Fibroblast of skin of right biceps (primary cell): Measurements from ENCODE around the gene SNX27.
"Not testable (repeated sequence)": the region's sequence is repeated elsewhere in the genome, so short reads cannot be mapped to it uniquely, and the experiment has no call there.

ENCODE experiments used
- DNase-seq: peaks from one replicate; pipeline ENCODE4 v3.0.0-alpha.2; 2013

Gene SNX27

DNA sequence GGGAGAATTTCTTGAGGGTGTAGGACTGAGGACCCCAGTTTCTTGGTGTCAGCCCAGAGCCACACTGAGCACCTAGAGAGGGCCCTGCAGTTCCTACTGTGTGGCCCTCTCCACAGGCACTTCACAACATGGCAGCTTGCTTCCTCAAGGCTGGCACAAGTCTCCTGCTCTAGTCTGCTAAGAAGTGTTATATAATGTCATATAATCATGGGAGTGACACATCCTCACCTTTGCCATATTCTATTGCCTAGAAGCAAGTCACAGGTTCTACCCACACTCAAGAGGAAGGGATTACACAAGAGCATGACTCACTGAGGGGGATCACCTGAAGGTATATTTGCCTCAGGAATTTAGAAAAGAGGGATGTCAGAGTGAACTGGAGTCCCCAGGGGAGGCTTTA is 5.5 kb upstream of the SNX27 start:
- peak; percentile 40 for DNase-seq

GRCh38 chr1:151606857-151607256 is 5.0 kb upstream of the SNX27 start:
- no peak for DNase-seq

DNA sequence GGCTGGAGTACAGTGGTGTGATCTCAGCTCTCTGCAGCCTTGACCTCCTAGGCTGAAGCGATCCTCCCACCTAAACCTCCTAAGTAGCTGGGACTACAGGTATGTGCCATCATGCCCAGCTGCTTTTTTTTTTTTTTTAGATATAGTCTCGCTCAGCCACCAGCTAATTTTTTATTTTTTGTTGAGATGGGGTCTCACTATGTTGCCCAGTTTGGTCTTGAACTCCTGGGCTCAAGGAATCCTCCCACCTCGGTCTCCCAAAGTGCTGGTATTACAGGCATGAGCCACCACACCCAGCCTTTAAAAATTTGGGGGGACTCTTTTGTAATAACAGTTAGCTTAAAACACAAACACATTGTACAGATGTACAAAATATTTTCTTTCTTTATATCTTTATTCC is 1.7 kb upstream of the SNX27 start:
- DNase-seq: no peak

DNA sequence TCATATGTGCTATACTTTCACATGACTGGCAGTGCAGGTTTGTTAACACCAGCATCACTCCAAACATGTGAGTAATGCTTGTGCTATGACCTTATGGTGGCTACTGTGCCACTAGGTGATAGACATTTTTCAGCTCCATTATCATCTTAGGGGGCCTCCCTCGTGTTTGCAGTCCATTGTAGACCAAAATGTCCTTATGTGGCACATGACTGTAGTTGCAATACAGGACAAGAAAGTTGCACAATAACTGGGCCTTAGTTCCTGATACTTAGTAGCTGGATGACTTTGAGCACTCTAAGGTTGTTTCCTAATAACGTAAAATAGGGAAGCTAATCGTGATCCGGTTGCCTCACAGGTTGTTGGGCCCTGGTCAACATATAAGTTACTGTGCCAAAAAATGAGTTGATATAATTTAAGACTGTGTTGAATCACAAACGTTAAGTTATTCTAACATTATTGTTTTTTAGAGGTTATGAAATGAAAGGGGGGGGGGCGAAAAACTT is 511 bp upstream of the SNX27 start:
- peak; percentile 59 for DNase-seq

GRCh38 chr1:151612501-151613281 is 841 bp downstream of the SNX27 start:
- peak; percentile 21 for DNase-seq

DNA sequence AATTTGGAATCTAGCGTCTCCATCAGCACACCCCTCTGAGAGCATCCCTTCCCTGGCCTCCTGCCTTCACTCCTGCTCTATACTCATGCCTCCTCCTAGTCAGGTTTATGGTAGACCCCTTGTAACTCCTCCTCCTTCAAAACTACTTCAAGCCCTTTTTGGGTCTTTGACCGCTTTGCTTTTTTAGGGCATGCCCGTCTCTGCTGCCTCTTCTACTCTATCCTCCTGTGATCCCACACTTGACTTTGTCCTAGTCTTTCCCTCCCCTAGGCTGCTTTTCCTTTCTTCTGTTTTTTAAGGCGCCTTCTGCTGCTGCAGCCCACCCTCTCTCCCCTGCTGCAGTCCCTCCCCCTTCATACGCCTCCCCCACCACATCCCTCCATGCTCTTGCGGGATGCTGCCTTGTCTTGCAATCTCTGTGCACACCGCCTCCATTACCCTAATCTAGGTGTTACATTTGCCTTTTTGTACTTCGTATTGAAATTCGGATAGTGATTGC is 1.5 kb downstream of the SNX27 start:
- no peak for DNase-seq

DNA sequence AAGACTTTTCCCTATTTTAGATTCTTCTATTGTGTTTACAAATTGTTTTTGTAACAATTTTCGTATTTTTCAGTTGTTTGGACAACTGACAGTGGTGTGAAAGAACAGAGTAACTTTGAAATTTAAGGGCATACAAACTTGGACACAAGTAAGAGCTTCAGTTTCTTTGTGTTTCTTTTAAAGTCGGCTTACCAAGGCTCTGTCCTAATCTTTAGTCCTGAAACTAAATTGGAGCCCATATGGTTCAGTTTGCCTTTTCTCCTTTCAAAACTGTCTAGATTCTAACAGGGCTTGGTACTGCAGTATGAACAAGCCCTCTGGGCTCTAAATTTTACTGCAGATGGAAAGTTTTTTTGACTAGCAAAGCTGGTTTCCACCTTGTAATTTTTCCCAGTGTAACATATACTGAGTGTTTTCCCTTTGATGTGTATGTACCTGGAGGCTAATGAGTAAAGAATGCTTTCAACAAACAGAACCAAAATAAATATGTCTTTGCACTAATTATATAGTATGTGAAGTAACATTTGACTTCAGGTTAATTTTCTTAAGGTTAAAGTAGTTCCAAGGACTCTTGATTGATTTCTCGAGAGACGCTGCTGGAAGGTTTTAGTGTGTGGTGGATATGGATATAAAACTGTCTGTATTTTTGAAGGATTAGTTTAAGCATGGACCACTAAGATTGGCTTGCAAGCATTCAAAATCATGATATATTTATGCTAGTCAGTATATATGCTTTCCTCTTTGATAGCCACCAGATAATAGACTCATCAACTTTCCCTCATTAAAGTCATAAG is 4.1 kb downstream of the SNX27 start:
- DNase-seq: no peak

DNA sequence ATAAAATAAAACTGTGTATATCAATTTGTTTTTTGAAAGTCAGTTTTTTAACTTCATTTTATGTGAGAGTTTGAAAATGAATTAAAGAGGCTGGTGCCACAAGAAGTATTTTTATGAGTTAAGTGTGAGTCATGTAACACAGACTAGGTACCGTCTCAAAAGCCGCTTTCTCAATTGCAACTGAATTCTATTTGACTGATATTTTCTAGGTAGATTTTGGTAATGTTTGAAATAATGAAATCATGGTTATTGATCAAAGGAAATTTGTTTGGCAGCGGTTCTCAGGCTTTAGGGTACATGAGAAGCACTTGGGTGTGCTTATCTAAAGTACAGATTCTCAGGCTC is 4.6 kb downstream of the SNX27 start:
- peak; percentile 27 for DNase-seq

DNA sequence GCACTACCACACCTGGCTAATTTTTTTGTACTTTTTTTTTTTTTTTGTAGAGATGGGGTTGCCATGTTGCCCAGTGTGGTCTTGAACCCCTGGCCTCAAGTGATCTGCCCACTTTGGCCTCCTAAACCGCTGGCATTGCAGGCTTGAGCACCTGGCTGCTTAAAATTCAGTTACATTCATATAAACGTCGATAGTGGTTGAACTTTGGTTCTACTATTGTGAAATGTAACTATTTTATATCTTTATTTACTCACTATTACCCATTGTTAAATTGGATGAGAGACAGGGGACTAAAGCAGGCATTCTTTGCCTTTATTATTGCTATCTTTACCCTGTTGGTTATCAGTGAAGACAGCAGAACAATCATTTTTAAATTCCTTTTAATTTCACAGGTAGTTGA is 6.2 kb downstream of the SNX27 start:
- no peak for DNase-seq

- no peak for DNase-seq
Observed at GRCh38 chr1:151618470-151618869, 6.6 kb downstream of the SNX27 start.

DNA sequence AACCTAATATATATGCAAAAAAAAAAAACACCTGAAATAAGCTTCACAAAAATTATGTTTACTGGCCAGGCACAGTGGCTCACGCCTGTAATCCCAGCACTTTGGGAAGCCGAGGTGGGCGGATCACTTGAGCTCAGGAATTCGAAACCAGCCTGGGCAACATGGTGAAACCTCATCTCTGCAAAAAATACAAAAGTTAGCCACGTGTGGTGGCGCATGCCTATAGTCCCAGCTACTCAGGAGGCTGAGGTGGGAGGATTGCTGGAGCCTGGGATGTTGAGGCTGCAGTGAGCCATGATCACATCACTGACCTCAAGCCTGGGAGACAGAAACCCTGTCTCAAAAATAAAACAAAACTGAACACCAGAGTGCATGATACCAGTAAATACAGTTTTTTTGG is 7.1 kb downstream of the SNX27 start:
- not testable (repeated sequence) for DNase-seq

DNA sequence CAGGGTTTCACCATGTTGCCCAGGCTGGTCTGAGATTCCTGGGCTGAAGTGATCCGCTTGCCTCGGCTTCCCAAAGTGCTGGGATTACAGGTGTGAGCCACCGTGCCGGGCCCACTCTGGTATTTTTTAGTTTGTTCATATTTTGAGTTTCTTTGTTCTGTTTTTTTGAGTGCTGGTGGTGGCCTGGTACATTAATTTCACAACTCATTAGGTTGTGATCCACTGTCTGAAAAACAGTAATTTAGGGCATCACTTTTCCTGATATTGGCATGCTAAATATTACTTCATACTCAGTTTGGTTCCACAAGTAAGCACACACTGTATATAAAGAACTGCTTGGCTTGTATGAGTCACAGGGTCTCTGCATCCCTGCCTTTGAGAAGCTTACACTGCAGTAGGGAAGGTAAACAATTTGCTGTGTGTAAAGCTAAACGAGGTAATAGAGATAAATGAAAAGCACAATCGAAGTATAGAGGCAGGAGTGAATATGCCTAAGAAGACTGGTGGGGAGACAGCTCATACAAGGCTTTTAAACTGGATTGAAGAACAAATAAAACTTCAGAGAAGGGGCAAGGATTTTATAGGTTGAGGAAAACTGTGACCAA is 7.7 kb downstream of the SNX27 start:
- DNase-seq: peak; percentile 35

GRCh38 chr1:151620286-151620685 is 8.4 kb downstream of the SNX27 start:
- no peak for DNase-seq

- DNase-seq: no peak
Observed at GRCh38 chr1:151621351-151621750, 9.5 kb downstream of the SNX27 start.

GRCh38 chr1:151624783-151625182 is 12.9 kb downstream of the SNX27 start:
- DNase-seq: no peak

GRCh38 chr1:151626740-151627334 is 15.0 kb downstream of the SNX27 start:
- no peak for DNase-seq

- DNase-seq: no peak
Observed at GRCh38 chr1:151629278-151629677, 17.4 kb downstream of the SNX27 start.

- DNase-seq: peak; percentile 62
Observed at GRCh38 chr1:151635479-151636072, 23.7 kb downstream of the SNX27 start.

DNA sequence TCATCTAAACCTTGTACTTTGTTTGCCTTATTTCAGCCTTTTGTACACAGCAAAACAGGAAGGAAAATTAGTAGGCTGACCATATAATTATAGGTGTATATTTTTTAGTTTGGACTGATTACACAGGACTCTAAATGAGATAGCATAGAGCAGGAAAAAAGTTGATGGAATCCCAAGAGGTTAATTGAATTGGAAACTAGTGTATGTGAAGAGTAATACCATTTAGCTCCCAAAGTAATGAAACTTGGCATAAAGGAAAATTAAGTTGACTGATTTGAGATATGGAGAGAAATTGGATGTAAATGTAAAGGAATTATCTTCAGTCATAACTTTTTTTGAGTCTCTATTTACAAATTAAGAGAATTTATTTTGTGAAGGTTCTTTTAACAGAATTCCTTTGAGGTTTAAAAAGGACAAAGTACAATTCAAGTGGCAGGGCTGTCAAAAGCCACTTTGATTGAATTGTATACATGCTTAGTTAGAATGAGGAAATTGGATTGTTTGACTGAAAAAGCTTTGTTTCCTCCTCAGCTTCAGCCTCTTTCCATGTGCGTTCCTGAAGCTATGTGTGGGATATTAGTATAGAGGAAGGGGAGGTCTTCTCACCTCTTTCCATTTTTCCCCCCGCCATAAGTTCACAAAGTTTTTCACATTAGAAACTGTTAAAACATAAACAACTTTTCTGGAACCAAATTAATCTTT is 26.4 kb downstream of the SNX27 start:
- DNase-seq: no peak

- no peak for DNase-seq
Observed at GRCh38 chr1:151638812-151639211, 27.0 kb downstream of the SNX27 start.

GRCh38 chr1:151639466-151639865 is 27.6 kb downstream of the SNX27 start:
- peak; percentile 80 for DNase-seq

GRCh38 chr1:151641229-151641628 is 29.4 kb downstream of the SNX27 start:
- no peak for DNase-seq
